NAMALWA (cell line): Measurements from ENCODE around the gene CIRBP.
A peak's percentile ranks its signal among the peaks of the same experiment; 100 is the strongest.

Experiments
- DNase-seq: peaks from one replicate; pipeline ENCODE4 v3.0.0-alpha.2; 2015; ENCODE audit warnings: low spot score

Gene CIRBP

GRCh38 chr19:1256646-1257474 is 12.3 kb upstream of the CIRBP start:
- no peak for DNase-seq

GRCh38 chr19:1257475-1258162 is 11.5 kb upstream of the CIRBP start:
- no peak for DNase-seq

GRCh38 chr19:1258163-1258492 is 11.0 kb upstream of the CIRBP start:
- no peak for DNase-seq

GRCh38 chr19:1258707-1259205 is 10.4 kb upstream of the CIRBP start:
- peak; percentile 84 for DNase-seq

- DNase-seq, result no peak
These were observed 9.8 kb upstream of the CIRBP start for GRCh38 chr19:1259206-1259875.

- peak; percentile 75 for DNase-seq
These were observed 9.0 kb upstream of the CIRBP start for GRCh38 chr19:1259876-1260748.

GRCh38 chr19:1260749-1261537 is 8.2 kb upstream of the CIRBP start:
- DNase-seq, result peak; percentile 98

- DNase-seq, result peak; percentile 82
These were observed 7.7 kb upstream of the CIRBP start for GRCh38 chr19:1261538-1261797.

- peak; percentile 31 for DNase-seq
These were observed 7.1 kb upstream of the CIRBP start for GRCh38 chr19:1261798-1262622.

GRCh38 chr19:1262623-1263123 is 6.5 kb upstream of the CIRBP start:
- DNase-seq, result peak; percentile 35

GRCh38 chr19:1263188-1263587 is 5.9 kb upstream of the CIRBP start:
- DNase-seq, result peak; percentile 52

GRCh38 chr19:1264801-1265614 is 4.1 kb upstream of the CIRBP start:
- DNase-seq, result peak; percentile 92

- DNase-seq, result no peak
These were observed 3.5 kb upstream of the CIRBP start for GRCh38 chr19:1265615-1266128.

- peak; percentile 94 for DNase-seq
These were observed 2.8 kb upstream of the CIRBP start for GRCh38 chr19:1266129-1266915.

GRCh38 chr19:1266916-1267476 is 2.1 kb upstream of the CIRBP start:
- peak; percentile 62 for DNase-seq

GRCh38 chr19:1267477-1268225 is 1.5 kb upstream of the CIRBP start:
- no peak for DNase-seq
